C4-2B (cell line): ENCODE results near the gene PLAU.

ENCODE experiments used
- CTCF ChIP-seq: fragments of 450-650 bp; conservative IDR thresholded peaks from 2 replicates; pipeline ENCODE4 v1.5.1; 2017; ENCODE audit warnings: mild to moderate bottlenecking
- ZFX ChIP-seq: fragments of 450-650 bp; IDR thresholded peaks from 2 replicates; pipeline ENCODE4 v1.6.1; 2017

DNA sequence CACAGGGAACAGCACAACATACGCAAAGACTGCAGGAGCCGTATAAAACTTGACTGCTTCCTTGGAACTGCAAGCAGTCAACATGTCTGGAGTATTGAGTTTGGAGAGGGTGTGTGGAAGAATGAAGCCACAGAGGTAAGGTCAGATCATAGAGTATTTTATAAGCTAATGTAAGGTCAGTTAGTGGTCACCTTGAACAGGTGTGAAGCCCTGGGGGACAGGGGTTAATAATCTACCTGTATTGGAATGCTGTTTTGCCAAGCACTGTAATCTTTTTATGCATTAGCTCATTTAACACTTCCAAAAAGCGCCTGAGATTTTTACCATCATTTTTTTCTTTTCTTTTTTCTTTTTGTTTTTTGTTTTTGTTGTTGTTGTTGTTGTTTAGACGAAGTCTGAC, 23.1 kb downstream of the PLAU start:
- TF ChIP-seq CTCF (no peak), ZFX (no peak)
